Femur (tissue), 1 donor: ENCODE measurements around the gene HOXA11.

Experiments
- DNase-seq: peaks from one replicate; pipeline ENCODE4 v3.0.0-alpha.2; 2017

Gene HOXA11

DNA sequence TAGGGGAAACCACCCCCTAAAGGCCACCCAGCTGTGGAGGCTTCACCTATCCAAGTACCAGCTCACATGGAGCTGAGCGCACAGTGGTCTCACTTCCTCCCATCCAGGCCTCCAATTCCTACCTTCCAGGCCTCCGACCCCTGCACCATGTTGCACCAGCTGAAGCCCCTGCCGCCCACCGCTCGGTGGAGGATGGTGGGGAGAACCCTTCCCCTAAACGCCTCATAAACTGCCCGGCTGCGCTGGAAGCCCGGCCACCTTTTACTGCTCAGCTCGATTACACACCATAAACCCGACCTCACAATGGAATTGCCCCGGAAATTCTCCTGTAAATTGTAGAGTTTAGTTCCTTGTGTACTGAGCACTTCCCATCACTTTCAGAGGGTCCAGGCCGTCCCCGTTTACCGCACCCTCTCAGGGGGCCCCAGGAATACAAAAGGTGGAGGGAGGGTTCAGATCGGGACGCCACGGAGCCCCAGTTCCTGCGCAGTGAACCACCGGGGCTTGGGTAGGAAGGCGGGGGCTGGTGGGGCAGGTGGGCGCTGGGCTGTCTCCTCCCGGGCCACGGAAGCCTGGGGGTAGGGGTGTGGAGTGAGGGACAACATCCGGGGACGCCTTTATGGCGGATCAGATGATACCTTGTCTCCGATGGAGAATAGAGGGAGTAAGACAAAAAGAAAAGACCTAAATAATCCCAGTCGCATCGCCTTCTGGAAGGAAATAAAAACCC, 27.2 kb downstream of the HOXA11 start:
- peak; percentile 22 for DNase-seq

DNA sequence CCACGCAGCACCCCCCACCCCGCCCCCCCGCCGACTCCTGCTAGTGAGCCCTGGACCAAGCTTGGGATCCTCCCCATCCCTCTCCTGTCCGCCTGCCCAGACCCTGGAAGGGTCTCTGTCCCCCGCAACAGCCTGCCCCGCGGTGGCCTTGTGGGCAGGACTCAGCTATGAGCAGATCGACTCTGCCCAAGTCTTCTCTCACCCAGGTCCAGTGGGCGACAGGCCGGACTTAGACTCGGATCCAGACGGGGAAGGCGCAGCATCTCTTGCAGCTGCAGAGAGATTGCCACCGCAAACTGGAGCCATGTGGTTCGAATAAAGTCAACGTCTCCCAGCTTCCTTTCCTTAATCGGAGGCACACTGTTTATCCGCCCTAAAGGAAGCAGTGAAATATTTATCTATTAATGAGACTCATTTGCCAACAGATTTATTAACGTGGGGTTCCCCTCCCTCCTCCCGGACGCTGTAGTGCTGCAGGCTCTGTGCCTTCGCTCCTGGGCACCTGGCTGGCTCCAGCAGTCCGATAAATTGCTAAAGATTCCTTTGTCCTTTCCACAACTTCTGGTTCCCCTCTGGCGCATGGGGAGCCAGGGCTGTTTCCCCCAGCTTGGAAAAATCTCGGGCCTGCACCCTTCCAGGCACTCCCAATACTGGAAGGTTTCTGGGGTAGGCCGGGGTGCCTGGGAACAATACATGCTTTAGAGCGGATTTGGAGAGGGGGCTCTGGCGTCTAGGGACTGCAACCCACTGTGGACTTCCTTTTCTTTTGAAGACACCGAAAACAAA, 27.9 kb downstream of the HOXA11 start:
- DNase-seq: no peak

DNA sequence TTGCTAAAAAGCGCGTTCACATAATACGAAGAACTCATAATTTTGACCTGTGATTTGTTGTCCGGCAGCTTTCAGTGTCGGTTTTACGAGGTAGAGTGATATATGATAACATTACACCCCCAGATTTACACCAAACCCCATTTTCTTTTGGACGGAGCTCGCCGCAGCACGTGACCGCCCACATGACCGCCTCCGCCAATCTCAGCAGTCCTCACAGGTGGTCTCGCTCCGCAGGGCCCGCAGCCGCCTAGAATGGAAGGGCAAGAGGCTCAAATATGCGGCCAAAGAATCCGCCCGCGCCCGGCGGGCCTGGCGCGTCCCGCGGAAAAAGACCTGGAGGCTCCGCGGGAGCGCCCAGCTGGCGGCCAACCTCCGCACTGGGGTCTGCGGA, 28.5 kb downstream of the HOXA11 start, which contains the start of gene HOXA7:
Gene HOXA7 (minus strand): TSS at position 168 of the 391 bp plus-strand sequence. CDS start 130 bp downstream, at position 38.
- DNase-seq: peak; percentile 94

DNA sequence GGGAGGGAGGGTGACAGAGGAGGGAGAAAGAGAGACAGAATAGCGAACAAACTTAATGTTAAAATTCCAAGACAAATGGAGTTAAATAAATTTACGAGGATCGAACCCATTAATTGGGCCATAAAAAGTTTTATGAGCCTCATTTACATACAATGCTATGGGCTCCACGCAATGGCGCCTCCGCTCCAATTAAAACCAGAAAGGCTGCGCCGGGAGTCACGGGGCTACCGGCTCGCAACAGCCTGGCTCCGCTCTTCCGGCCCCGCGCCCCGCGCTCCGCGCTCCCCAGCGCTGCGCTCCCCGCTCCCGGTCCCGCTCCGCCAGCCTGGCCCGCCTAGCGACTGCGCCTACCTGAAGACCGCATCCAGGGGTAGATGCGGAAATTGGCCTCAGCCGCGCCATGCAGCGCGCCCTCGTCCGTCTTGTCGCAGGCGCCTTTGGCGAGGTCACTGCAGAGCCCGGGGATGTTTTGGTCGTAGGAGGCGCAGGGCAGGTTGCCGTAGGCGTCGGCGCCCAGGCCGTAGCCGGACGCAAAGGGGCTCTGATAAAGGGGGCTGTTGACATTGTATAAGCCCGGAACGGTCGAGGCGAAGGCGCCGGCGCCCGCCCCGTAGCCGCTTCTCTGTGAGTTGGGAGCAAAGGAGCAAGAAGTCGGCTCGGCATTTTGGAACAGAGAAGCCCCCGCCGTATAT, 29.1 kb downstream of the HOXA11 start:
- peak; percentile 63 for DNase-seq

DNA sequence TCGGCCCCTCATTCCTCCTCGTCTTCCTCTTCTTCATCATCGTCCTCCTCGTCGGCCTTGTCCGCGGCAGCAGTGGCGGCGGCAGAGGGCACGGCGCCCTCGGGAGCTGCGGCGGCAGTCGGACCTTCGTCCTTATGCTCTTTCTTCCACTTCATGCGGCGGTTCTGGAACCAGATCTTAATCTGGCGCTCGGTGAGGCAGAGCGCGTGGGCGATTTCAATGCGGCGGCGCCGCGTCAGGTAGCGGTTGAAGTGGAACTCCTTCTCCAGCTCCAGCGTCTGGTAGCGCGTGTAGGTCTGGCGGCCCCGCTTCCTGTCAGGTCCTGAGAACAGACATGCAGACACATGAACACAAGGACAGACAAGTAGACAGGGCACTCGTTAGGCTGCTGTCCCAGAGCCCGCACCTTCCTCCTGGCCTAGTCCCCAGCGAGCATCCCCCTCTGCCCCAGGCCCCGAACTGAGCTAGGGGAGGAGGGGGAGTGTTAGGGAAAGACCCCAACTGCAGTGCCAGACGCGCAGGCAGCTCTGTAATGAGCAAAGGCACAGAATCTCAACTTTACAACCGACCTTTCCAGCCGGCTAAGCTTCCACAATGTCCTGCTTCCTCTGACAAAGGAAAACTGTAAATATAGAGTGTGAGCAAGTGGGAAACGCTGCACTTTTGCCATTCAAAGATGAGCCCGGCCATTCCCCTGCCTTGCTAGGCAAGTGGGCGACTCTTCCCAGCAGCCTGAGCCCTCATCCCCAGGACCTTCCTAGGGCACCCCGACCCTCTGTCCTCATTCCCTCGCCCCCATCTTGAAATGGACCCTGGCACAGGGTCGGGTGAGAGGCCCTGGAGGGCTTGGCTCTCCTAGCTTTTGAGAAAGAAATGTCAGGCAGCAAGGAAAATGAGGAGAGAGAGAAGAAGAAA, 29.9 kb downstream of the HOXA11 start:
- peak; percentile 57 for DNase-seq

DNA sequence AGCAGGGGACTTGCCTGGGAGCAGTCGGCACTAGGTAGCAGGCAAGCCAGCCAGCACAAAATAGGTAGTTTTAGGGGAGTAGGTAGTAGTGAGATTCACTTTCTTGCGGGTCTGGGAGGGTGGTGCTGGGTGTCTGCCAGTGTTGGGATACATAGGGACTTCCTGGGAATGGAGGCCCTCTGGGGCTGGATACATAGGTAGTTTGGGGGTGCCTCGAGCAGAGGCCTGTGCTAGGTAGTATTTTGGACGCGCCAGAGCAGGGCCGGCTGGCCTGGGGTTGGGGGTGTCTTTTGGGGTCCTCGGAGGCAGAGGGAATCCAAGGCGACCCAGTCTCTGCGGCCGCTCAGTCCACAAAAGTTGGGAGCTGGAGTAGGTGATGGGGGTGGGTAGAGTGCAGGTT, 30.7 kb downstream of the HOXA11 start:
- peak; percentile 20 for DNase-seq

DNA sequence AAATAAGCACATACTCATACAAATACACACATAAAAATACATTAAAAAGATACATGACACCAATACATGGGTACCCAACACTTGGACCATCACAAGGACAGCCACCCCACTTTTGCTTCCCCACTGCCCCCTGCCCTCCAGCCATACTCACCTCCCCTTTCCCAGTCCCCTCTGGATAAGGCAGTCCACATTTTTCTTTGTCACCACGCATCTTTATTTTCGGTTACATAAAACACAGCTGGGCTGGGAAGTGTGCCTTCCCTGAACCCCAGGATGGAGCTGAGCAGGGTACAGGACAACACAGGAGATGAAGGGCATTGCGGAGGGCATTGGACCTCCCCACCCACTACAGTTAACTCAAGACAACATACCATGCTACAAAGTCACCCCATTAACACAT, 31.5 kb downstream of the HOXA11 start:
- peak; percentile 13 for DNase-seq

DNA sequence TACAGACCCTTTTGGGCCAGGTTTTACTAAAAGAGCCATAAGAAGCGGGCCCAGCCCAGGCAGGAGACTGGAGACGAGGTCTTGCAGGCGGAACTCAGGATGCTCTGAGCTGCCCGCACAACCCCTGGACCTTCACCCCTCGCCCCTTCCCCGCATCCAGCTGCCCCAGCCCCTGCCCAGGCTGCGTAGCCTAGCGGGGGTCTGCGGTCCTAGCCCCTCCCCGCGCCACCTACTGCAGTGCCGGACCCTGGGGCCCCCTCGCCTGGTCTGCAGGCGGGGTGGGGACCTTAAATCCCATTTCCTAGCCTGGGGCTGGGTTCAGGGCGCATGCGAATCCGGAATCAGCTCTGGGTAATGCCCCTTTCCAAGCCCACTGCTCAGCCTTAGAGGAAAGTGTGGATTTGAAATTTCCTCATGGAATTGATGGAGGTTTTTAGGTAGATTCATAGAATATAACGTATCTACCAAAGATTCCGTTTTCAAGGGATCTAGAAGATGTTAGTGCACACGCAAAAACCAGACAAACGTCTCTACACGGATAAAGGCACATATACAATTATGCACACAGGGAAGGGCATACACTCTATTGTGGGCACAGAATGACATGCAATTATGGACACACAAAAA, 32.1 kb downstream of the HOXA11 start:
- peak; percentile 14 for DNase-seq

DNA sequence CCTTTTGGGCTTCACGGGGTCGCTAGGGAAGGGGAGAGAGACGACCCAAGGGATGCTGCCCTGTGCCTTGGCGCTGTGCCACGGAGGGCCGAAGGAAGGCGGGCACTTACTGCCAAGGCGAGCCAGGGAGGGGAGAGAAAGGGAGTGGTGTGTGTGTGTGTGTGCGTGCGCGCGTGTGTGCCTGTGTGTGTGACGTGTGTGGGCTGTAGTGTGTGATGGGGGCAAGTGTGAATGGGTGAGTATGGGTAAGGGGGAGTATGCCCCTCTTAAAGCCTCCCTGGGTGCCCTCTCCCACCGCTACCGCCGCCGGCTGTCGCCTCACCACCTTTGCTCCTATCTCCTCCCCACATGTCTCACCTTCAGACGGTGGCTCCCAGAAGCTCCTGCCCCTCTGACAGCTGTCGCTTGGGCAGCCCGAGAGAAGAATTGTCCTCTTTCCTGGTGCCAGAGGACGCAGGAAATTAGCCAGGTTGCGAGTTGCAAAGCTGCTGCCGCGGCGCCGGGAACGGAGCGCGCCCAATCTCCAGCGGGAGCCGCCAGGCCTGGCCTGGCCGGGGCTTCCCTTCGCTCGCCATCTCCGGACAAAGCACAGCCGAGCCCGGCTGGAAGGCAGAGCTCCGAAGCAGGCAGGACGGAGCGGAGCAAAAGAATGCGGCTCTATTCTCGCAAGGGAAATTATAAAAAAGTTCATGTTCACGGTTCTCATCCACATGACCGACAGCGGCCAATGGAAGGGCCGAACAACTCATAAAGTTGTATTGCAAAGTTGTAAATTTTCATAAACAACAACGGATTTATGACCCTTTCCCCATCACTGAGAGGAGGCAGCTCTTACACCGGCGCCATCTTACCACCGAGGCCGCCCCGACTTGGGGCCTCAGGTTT, 32.9 kb downstream of the HOXA11 start, which contains the start of gene HOXA3:
Gene HOXA3 (minus strand): TSS at position 653 of the 885 bp plus-strand sequence. CDS start 41,943 bp downstream, outside the sequence.
- DNase-seq: peak; percentile 86

DNA sequence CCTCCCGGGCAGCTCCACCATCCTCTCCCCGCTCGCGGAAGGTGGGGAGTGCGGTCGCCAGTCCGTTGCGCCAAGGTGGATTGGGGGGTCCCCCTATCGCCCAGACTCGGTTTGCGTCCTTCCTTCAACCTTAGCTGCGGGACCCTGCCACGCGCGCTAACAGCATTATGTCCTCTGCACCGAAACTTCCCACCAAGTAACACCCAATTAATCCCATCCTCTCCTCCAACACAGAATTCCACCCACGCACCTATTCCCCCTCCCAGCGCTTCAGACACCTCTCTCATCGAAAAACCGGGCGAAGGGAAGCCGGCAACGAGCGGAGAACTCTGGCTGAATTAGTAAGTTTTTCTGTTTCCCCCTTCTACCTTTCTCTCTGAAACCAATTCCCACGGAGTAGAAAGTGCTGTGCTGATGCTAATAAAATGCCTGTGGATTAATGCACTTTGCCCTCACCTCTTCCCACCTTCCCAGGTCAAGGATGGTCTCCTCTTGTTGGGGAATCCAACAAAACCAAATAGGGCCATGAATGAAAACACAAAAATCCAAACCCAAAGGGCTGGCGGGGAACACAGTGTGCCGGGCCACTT, 33.6 kb downstream of the HOXA11 start:
- no peak for DNase-seq

DNA sequence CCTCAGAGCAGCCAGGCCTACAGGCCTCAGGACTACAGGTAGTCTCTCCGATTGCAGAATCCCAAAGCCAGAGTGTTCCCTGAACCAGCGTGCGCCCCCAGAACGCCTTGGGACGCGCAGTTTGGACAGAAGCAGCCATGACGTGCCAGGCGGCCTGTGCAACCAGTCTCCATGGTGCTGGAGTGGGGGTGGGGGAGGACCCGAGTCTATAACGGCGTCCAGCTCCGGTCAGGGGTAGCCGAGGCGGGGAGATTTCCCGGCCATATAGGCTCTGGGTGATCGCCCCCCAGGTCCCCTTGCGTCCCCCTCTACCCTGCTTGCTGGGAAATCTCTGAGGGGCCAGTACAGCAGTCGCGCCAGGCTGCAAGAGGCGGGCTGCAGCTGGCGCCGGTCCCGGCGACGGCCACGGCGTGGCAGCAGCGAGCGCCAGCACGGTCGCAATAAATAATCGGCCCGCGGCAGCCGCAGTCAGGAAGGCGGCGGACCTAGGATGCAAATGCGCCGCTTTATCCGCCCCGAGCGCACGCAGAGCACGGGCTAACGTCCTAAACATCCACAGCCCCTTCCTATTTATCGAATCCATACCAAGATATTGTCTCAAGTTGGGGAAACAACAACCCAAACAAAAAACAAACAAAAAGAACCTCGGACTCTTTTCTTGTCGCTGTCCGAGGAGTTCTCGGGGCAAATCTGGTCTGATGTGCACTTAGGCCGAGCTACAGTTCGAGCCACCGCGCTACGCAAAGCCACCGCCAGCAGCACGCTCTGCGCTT, 34.3 kb downstream of the HOXA11 start:
- DNase-seq: peak; percentile 90

DNA sequence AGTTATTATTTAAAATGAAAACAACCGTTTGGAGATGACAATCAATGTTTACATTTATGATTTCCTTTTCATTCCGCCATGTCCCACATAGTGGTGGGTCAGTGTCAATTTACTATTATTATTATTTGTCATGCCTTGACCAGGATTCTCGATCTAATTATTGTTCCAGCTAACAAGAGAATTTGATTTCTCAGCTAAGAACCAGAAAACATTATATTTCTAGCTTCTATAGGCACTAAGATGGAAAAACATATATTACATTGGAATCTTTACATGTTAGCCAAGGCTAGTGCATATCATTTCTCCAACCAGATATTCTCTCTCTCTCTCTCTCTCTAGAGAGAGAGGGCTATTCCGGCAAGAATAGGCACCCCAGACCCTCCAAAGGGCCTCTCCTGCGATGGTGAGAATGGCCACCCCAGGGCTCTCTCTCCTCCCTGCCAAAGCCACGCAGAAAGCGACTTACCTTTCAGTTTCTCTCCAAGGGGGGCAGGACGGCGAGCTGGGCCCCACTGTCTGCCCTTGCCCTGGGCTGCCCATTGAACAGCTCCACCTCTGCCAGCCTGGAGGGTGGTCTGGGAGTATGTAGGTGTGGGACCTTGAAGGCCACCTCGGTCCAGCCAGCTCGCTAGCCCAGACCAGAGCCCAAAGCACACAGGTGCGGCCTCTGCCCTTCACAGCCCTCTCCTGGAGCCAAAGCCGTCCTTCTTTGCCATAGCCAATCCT, 35.0 kb downstream of the HOXA11 start:
- no peak for DNase-seq

DNA sequence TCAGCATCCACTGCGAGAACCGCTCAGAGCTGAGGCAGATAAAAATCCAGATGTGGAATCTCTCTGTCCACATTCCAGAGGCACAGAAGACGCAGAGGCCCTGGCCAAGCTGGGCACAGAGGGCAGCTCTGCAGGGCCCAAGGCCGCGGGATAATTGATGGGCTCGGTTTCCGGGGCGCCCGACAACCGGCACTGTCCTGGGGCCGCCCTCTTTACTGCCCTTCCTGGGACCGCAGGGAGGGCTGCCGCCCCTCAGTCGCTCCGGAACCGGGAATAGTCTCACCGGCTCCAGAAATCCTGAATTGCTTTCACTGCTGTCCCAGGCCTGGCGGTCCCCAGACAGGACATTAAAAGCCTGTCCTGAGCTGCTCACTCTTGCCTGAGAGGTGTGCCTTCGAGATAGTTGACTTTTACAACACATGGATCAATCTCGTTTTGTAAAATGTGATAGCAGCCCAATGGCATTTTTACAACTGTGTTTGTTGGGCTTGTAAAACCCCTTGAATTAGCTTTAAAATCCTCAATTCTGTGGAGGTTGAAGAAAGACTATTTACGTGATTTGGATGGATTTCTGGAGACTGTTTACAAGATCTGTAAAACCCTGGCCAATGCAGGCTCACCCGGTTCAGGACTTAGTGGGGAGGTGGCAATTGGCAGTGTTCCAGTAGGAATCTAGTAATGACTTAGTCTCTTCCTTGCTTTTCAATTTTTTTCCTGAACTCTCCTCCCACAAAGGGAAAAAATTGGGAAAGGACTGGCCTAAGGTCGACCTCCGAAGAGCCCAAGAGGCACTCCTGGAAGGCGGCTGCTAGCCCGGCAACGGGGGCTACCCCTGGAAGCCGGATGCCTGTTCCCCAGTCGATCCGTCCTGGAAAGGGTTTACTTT, 36.0 kb downstream of the HOXA11 start:
- DNase-seq: peak; percentile 43

DNA sequence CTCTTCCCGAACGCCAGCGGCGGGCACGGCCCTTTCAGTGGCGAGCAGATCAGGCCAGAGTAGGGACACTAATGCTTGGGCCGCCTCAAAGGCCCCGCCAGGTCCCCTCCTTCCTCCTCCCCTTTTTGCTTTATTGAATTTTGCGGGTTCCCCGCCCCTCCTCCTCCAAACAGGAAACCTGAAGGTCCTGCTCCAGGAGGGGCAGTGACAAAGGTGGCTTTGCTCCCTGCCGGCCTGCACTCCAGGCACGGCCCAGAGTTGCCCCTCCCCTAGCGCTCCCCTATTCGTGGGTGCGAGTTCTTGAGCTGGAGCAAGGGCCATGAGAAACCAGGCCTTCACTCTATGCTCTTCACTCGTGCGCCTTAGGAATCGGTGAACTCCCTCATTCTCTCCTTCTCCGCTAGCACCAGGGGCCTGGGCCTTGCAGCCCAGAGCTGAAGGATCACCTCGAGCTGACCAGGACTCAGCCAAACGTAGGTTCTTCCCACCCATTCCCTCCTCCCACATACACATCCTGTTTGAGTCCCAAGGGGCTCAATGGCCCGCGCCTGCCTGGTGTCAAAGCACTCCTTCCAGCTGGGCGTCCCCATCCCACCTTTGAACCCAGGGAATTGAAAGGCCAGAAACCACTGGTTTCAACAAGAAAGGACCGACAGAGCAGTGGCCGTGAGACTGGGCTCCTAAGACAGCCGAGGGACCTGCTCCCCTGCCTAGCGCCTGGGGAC, 36.8 kb downstream of the HOXA11 start:
- peak; percentile 37 for DNase-seq

DNA sequence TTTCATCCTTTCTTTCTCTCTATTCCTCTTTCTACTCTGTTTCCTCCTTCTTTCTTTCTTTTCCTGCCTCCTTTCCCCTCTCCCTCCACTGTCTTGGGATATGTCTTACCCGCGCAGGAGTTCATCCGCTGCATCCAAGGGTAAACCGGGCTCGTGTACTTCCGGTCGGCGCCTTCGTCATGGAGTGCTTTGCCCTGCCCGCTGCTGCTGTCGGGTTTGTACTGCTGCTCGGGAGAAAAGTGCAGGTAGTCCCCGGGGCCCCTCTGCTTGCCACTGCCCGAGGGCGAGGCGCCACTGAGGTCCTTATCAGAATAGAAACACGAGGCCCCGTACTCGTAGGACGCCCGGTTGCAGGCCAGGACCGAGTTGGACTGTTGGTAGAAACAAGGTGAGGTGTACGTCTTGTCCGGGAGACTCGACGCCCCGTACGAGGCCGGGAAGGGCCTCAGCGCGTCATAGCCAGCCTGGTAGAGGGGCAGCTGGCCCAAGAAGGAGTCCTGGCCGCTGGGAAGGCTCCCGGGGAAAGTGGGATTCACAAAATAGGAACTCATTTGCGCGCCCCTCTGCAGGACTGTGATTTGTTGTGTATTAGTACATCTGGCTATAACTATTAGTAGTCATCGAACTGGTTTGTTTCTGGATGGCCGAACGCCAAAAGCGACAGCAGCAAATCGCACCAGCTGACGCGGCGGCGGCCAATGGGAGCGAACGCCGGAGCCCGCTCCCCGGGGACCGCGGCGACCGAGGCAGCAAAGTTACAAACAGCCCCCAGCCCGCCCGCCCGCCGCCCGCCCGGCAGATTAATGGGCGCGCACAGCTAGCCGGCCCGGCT, 37.6 kb downstream of the HOXA11 start, which contains the start of gene HOXA6:
Gene HOXA6 (minus strand): TSS at position 576 of the 832 bp plus-strand sequence. CDS start 25 bp downstream, at position 551.
- DNase-seq: peak; percentile 77
